ENCODE measurements around the gene MYOZ2. TPM values are rescaled to one million over a fixed set of nuclear protein-coding genes. Genes with fewer than 3 reads are reported as not detected.
A peak's percentile ranks its signal among the peaks of the same experiment; 100 is the strongest.

MYOZ2 gene
- total and polyA plus RNA-seq, 2 experiments from 2014 or later = 0.22 to 0.59 TPM

GRCh38 chr4:119103263-119103662, 32.4 kb upstream of the MYOZ2 start:
- H3K27ac ChIP-seq = peak overlapping the region; percentile 72
- no peaks in the 10 kb centered on the region for H3K9me2 ChIP-seq (ENCODE audit: insufficient read depth)
- H4K20me1 ChIP-seq (ENCODE audit: insufficient read depth) = no peaks in the 10 kb centered on the region
- peak; percentile 96 for DNase-seq
- 0 to 2% methylated on average over 2 of the region's 2 CpGs for WGBS, 2 experiments (ENCODE audit: low coverage in 1 of 2, low lambda C conversion rate in 2 of 2, missing lambda C conversion rate in 2 of 2)
- no peaks in the 10 kb centered on the region for H3K27me3 ChIP-seq (replicated peaks; ENCODE audit: insufficient read depth)
- peak overlapping the region; percentile 33; the same call in 1 of the 2 replicates for H3K9ac ChIP-seq
- peaks cover 26% of the 10 kb centered on the region for H3F3A ChIP-seq (ENCODE audit: insufficient read depth)
- peak overlapping the region; percentile 33; the same call in 1 of the 2 replicates for H2AFZ ChIP-seq
- in situ Hi-C loops (cut with MboI) = no loop called here
- H3K4me1 ChIP-seq (ENCODE audit: insufficient read depth) = peaks cover 58% of the 10 kb centered on the region
- no peaks in the 10 kb centered on the region for H3K36me3 ChIP-seq (ENCODE audit: low read depth)
- H3K4me2 ChIP-seq (ENCODE audit: unreplicated experiment) = peak overlapping the region; percentile 65
- peak overlapping the region; percentile 38; the same call in 1 of the 2 replicates for H3K4me3 ChIP-seq
- H3K79me2 ChIP-seq (ENCODE audit: insufficient read depth) = no peaks in the 10 kb centered on the region
- H3K9me3 ChIP-seq (ENCODE audit: low read depth) = no peaks in the 10 kb centered on the region
- TF ChIP-seq EZH2phosphoT487 (IDR thresholded peaks at IDR 0.05; ENCODE audit: insufficient read depth, low read depth) (no peak), EZH2 (IDR thresholded peaks at IDR 0.05; ENCODE audit: insufficient read depth, poor library complexity, severe bottlenecking) (no peak)

DNA sequence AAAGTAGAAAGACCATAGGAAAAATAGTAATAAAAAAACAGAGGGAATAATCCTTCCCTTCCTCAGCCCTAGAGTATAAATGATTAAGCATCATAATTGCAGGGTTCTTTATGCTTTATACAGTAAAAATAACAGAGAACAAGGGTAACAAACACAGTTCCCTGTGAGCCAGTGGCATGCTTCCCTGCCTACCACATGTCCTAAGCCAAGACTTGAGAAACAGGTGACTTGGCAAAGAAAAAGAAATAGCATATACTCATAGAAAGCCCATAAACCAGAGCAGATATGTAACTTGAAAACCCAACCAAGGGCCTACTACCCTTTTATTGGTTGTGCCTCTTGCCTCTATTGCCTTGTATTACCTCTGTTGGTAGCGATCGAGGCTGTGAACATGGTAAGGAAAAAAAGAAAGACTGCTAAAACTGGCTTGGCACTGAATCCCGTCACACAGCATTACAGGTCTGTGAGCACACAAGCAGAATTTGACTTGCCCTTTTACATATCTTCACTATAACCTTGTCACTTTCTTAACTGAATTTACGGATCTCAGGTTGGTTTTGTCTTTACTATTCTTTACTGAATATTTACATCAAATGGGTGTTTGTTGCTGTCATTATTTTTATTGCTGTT, 30.9 kb upstream of the MYOZ2 start:
- no peaks in the 10 kb centered on the region for H3K79me2 ChIP-seq (ENCODE audit: insufficient read depth)
- TF ChIP-seq EZH2 (IDR thresholded peaks at IDR 0.05; ENCODE audit: insufficient read depth, poor library complexity, severe bottlenecking) = no peak

GRCh38 chr4:119105605-119106004, 30.0 kb upstream of the MYOZ2 start:
- Histone ChIP-seq H3K4me2 (ENCODE audit: unreplicated experiment) (peak overlapping the region; percentile 52), H3K9me2 (ENCODE audit: insufficient read depth) (no peaks in the 10 kb centered on the region), H3K27me3 (replicated peaks; ENCODE audit: insufficient read depth) (no peaks in the 10 kb centered on the region), H3K9me3 (ENCODE audit: low read depth) (no peaks in the 10 kb centered on the region), H3K27ac (peak overlapping the region; percentile 37), H3K4me1 (ENCODE audit: insufficient read depth) (peaks cover 37% of the 10 kb centered on the region), H2AFZ (peak overlapping the region; percentile 27; the same call in 1 of the 2 replicates), H4K20me1 (ENCODE audit: insufficient read depth) (no peaks in the 10 kb centered on the region), H3F3A (ENCODE audit: insufficient read depth) (0 out of 2 replicates have a peak, but pooled peaks cover 17% of the 10 kb centered on the region), H3K9ac (no peak overlapping the region), H3K4me3 (no peak overlapping the region), H3K79me2 (ENCODE audit: insufficient read depth) (no peaks in the 10 kb centered on the region), H3K36me3 (ENCODE audit: low read depth) (no peaks in the 10 kb centered on the region)
- WGBS, 2 experiments (ENCODE audit: low coverage in 1 of 2, low lambda C conversion rate in 2 of 2, missing lambda C conversion rate in 2 of 2) = 97 to 100% methylated on average over 1 of the region's 1 CpG
- in situ Hi-C loops (cut with MboI) = no loop called here
- peak; percentile 28 for DNase-seq
- no peak for TF ChIP-seq EZH2phosphoT487 (IDR thresholded peaks at IDR 0.05; ENCODE audit: insufficient read depth, low read depth)
- no peak for TF ChIP-seq EZH2 (IDR thresholded peaks at IDR 0.05; ENCODE audit: insufficient read depth, poor library complexity, severe bottlenecking)

More for the DNA sequence above, 30.9 kb upstream of the MYOZ2 start:
- H3K27ac ChIP-seq = no peak overlapping the region
- no peak overlapping the region for H3K9ac ChIP-seq
- peaks cover 17% of the 10 kb centered on the region; the same call in 1 of the 2 replicates for H3F3A ChIP-seq (ENCODE audit: insufficient read depth)
- H3K4me2 ChIP-seq (ENCODE audit: unreplicated experiment) = no peak overlapping the region
- no peaks in the 10 kb centered on the region for H4K20me1 ChIP-seq (ENCODE audit: insufficient read depth)
- 97 to 98% methylated on average over 4 of the region's 4 CpGs for whole genome bisulfite sequencing, 2 experiments (ENCODE audit: low coverage in 1 of 2, low lambda C conversion rate in 2 of 2, missing lambda C conversion rate in 2 of 2)
- H3K4me3 ChIP-seq = no peak overlapping the region
- H3K4me1 ChIP-seq (ENCODE audit: insufficient read depth) = peaks cover 44% of the 10 kb centered on the region
- no peaks in the 10 kb centered on the region for H3K36me3 ChIP-seq (ENCODE audit: low read depth)
- no peaks in the 10 kb centered on the region for H3K9me2 ChIP-seq (ENCODE audit: insufficient read depth)
- DNase-seq = no peak
- no peaks in the 10 kb centered on the region for H3K27me3 ChIP-seq (replicated peaks; ENCODE audit: insufficient read depth)
- no peaks in the 10 kb centered on the region for H3K9me3 ChIP-seq (ENCODE audit: low read depth)
- H2AFZ ChIP-seq = no peak overlapping the region
- in situ Hi-C loops (cut with MboI) = no loop called here

GRCh38 chr4:119106036-119107000, 29.3 kb upstream of the MYOZ2 start:
- 57 to 61% methylated on average over 4 of the region's 4 CpGs for WGBS, 2 experiments (ENCODE audit: low coverage in 1 of 2, low lambda C conversion rate in 2 of 2, missing lambda C conversion rate in 2 of 2)
- H3K36me3 ChIP-seq (ENCODE audit: low read depth) = no peaks in the 10 kb centered on the region
- H3F3A ChIP-seq (ENCODE audit: insufficient read depth) = 0 out of 2 replicates have a peak, but pooled peaks cover 17% of the 10 kb centered on the region
- H3K9me2 ChIP-seq (ENCODE audit: insufficient read depth) = no peaks in the 10 kb centered on the region
- H3K9ac ChIP-seq = no peak overlapping the region
- H3K79me2 ChIP-seq (ENCODE audit: insufficient read depth) = no peaks in the 10 kb centered on the region
- peak overlapping the region; percentile 52 for H3K4me2 ChIP-seq (ENCODE audit: unreplicated experiment)
- peak; percentile 70 for DNase-seq
- H3K9me3 ChIP-seq (ENCODE audit: low read depth) = no peaks in the 10 kb centered on the region
- H3K4me3 ChIP-seq = no peak overlapping the region
- no peak for TF ChIP-seq EZH2 (IDR thresholded peaks at IDR 0.05; ENCODE audit: insufficient read depth, poor library complexity, severe bottlenecking)
- no peak for TF ChIP-seq EZH2phosphoT487 (IDR thresholded peaks at IDR 0.05; ENCODE audit: insufficient read depth, low read depth)
- no peaks in the 10 kb centered on the region for H3K27me3 ChIP-seq (replicated peaks; ENCODE audit: insufficient read depth)
- peak overlapping the region; percentile 27; the same call in 1 of the 2 replicates for H2AFZ ChIP-seq
- H4K20me1 ChIP-seq (ENCODE audit: insufficient read depth) = no peaks in the 10 kb centered on the region
- peak overlapping the region; percentile 37 for H3K27ac ChIP-seq
- peaks cover 37% of the 10 kb centered on the region for H3K4me1 ChIP-seq (ENCODE audit: insufficient read depth)
- in situ Hi-C loops (cut with MboI) = no loop called here

Data from GM23248 (cell line).